GM23338 (cell line): Measurements from ENCODE around the gene SPTB. TPM values are rescaled to one million over a fixed set of nuclear protein-coding genes. Genes with fewer than 3 reads are reported as not detected.

Source experiments
- ATAC-seq: fragments of 200-7000 bp; cut with Tn5 transposase; 3 replicates; pipeline ENCODE4 v1.9.1; 2020
- DNase-seq: peaks from one replicate; pipeline ENCODE4 v3.0.0-alpha.2; 2015; ENCODE audit warnings: low spot score
- H2AFZ ChIP-seq: fragments of 200-600 bp; sonication (generic); 2 replicates; pipeline ENCODE4 v1.8.0; 2016; ENCODE audit warnings: antibody characterized with exemption, mild to moderate bottlenecking, moderate library complexity
- H3F3A ChIP-seq: fragments of 200-600 bp; sonication (generic); replicated peaks from 2 replicates; pipeline ENCODE4 v1.8.0; 2017; ENCODE audit warnings: antibody characterized with exemption, mixed run types, low read depth
- H3K27ac ChIP-seq: fragments of 200-600 bp; sonication (generic); 2 replicates; pipeline ENCODE4 v1.6.1; 2016; ENCODE audit warnings: low read depth
- H3K27me3 ChIP-seq: fragments of 200-600 bp; sonication (generic); 2 replicates; pipeline ENCODE4 v1.8.0; 2016; ENCODE audit warnings: mild to moderate bottlenecking, mixed run types, moderate library complexity; ENCODE audit not compliant: insufficient read depth
- H3K36me3 ChIP-seq: fragments of 200-600 bp; sonication (generic); 2 replicates; pipeline ENCODE4 v1.8.0; 2016; ENCODE audit warnings: mild to moderate bottlenecking; ENCODE audit not compliant: insufficient read depth
- H3K4me1 ChIP-seq: fragments of 200-600 bp; sonication (generic); 2 replicates; pipeline ENCODE4 v1.8.0; 2016; ENCODE audit warnings: mild to moderate bottlenecking, moderate library complexity; ENCODE audit not compliant: insufficient read depth
- H3K4me2 ChIP-seq: fragments of 200-600 bp; sonication (generic); 2 replicates; pipeline ENCODE4 v1.7.1; 2017; ENCODE audit warnings: mixed run types
- H3K4me3 ChIP-seq: fragments of 200-600 bp; sonication (generic); 2 replicates; pipeline ENCODE4 v1.6.1; 2016; ENCODE audit warnings: mixed run types
- H3K79me2 ChIP-seq: fragments of 200-600 bp; sonication (generic); replicated peaks from 2 replicates; pipeline ENCODE4 v1.8.0; 2017; ENCODE audit warnings: mild to moderate bottlenecking; ENCODE audit not compliant: insufficient read depth
- H3K9me2 ChIP-seq: fragments of 200-600 bp; sonication (generic); 2 replicates; pipeline ENCODE4 v1.8.0; 2017; ENCODE audit not compliant: insufficient read depth
- H4K20me1 ChIP-seq: fragments of 200-600 bp; sonication (generic); replicated peaks from 2 replicates; pipeline ENCODE4 v1.8.0; 2017; ENCODE audit warnings: mild to moderate bottlenecking; ENCODE audit not compliant: insufficient read depth
- H3K27ac Mint-ChIP-seq: 2 replicates; pipeline ENCODE4 v1.8.0; 2020; ENCODE audit warnings: inconsistent platforms, mild to moderate bottlenecking, moderate library complexity, mixed read lengths
- H3K27me3 Mint-ChIP-seq: 3 replicates; pipeline ENCODE4 v1.8.0; 2022; ENCODE audit warnings: low read depth, mild to moderate bottlenecking, moderate library complexity, mixed read lengths, inconsistent platforms; ENCODE audit not compliant: insufficient read depth, poor library complexity
- H3K36me3 Mint-ChIP-seq: 3 replicates; pipeline ENCODE4 v1.8.0; 2021; ENCODE audit warnings: low read depth, mild to moderate bottlenecking, inconsistent platforms, moderate library complexity, mixed read lengths
- H3K4me1 Mint-ChIP-seq: 3 replicates; pipeline ENCODE4 v1.8.0; 2020; ENCODE audit warnings: mild to moderate bottlenecking, inconsistent platforms, mixed read lengths
- H3K4me3 Mint-ChIP-seq: 3 replicates; pipeline ENCODE4 v1.8.0; 2021; ENCODE audit warnings: moderate library complexity, mild to moderate bottlenecking, inconsistent platforms, mixed read lengths
- H3K9me3 Mint-ChIP-seq: 3 replicates; pipeline ENCODE4 v1.8.0; 2020; ENCODE audit warnings: moderate library complexity, mild to moderate bottlenecking, inconsistent platforms, mixed read lengths
- CREB1 ChIP-seq: fragments of 250-450 bp; sonication (Bioruptor Pico); IDR thresholded peaks from 2 replicates; pipeline ENCODE4 v1.5.0; 2020; ENCODE audit warnings: low read depth, mild to moderate bottlenecking, moderate library complexity
- CTCF ChIP-seq, 2 experiments: fragments of 200-600 bp in 1 of 2; sonication (generic) in 1 of 2; conservative IDR thresholded peaks; 2 replicates each; pipeline versions ENCODE4 v1.5.1 to v1.6.1; 2016 to 2017; ENCODE audit warnings: antibody characterized with exemption in 2 of 2, low read depth in 2 of 2, mild to moderate bottlenecking in 2 of 2, moderate library complexity in 1 of 2
- ETS1 ChIP-seq: IDR thresholded peaks from 2 replicates; pipeline ENCODE4 v1.6.1; 2016; ENCODE audit warnings: antibody characterized with exemption
- EZH2 ChIP-seq: fragments of 200-600 bp; sonication (generic); IDR thresholded peaks from one replicate; pipeline ENCODE4 v1.8.0; 2017; ENCODE audit warnings: antibody characterized with exemption, mild to moderate bottlenecking, low read depth; ENCODE audit not compliant: unreplicated experiment
- EZH2phosphoT487 ChIP-seq: fragments of 200-600 bp; sonication (generic); IDR thresholded peaks from one replicate; pipeline ENCODE4 v1.8.1; 2018; ENCODE audit warnings: antibody characterized with exemption; ENCODE audit not compliant: unreplicated experiment
- NANOG ChIP-seq: IDR thresholded peaks from 2 replicates; pipeline ENCODE4 v1.6.1; 2016; ENCODE audit warnings: antibody characterized with exemption, borderline replicate concordance
- REST ChIP-seq: IDR thresholded peaks from one replicate; pipeline ENCODE4 v1.6.1; 2018; ENCODE audit warnings: antibody characterized with exemption; ENCODE audit not compliant: unreplicated experiment
- STAT1 ChIP-seq: IDR thresholded peaks from one replicate; pipeline ENCODE4 v1.6.1; 2016; ENCODE audit warnings: antibody characterized with exemption; ENCODE audit not compliant: unreplicated experiment
- ZNF331 ChIP-seq: fragments of 250-450 bp; sonication (Bioruptor Pico); IDR thresholded peaks from 2 replicates; pipeline ENCODE4 v1.5.0; 2020; ENCODE audit warnings: low read depth, mild to moderate bottlenecking, moderate library complexity
- polyA plus RNA-seq: library from polyadenylated mRNA; unstranded; fragments of >200 nt; fragmentation: Nextera tagmentation; extraction: Ambion mirVana; gene quantifications from 2 replicates; pipeline ENCODE4 v1.2.1, GENCODE V29; 2016
- total RNA-seq: library from RNA; depleted of rRNA; stranded (reverse); fragments of >200 nt; shearing (Covaris generic); gene quantifications from 2 replicates; pipeline ENCODE4 v1.2.3, GENCODE V29; 2014

Gene SPTB
- total and polyA plus RNA-seq, 2 experiments from 2014 or later = 1.1 to 1.9 TPM

GRCh38 chr14:64855721-64856528 is 23.8 kb downstream of the SPTB start:
- no peak for DNase-seq
- no peak overlapping the region for H3K4me3 Mint-ChIP-seq

More at GRCh38 chr14:64855721-64856528, 23.8 kb downstream of the SPTB start:
- Mint-ChIP-seq H3K9me3 (no peaks in the 10 kb centered on the region), H3K27ac (no peak overlapping the region), H3K36me3 (no peaks in the 10 kb centered on the region), H3K27me3 (no peaks in the 10 kb centered on the region), H3K4me1 (peaks cover 26% of the 10 kb centered on the region)
- Histone ChIP-seq H3K4me3 (no peak overlapping the region), H3K27me3 (no peaks in the 10 kb centered on the region), H3K79me2 (no peaks in the 10 kb centered on the region), H3K4me2 (peak overlapping the region; percentile 18), H3F3A (0 out of 2 replicates have a peak, but pooled peaks cover 5% of the 10 kb centered on the region), H3K36me3 (no peaks in the 10 kb centered on the region), H3K9me2 (no peaks in the 10 kb centered on the region), H3K4me1 (peaks cover 20% of the 10 kb centered on the region), H3K27ac (peak overlapping the region; percentile 46; the same call in 1 of the 2 replicates), H4K20me1 (no peaks in the 10 kb centered on the region), H2AFZ (peak overlapping the region; percentile 95)
- ATAC-seq = peak; percentile 52
- TF ChIP-seq EZH2phosphoT487 (no peak), EZH2 (no peak), STAT1 (no peak), CTCF (conservative IDR thresholded peaks at IDR 0.05; ENCODE audit: low read depth in 2 of 2) (no peak), ZNF331 (CRISPR knock-in tag) (no peak), NANOG (no peak), CREB1 (CRISPR knock-in tag) (no peak), ETS1 (no peak), REST (no peak)
